GM12878 (cell line): ENCODE measurements around the gene CD164. TPM values are rescaled to one million over a fixed set of nuclear protein-coding genes. Genes with fewer than 3 reads are reported as not detected.

ENCODE experiments used
- ATAC-seq: fragments of 200-7000 bp; cut with Tn5 transposase; 3 replicates; pipeline ENCODE4 v1.9.1; 2020; ENCODE audit warnings: mild to moderate bottlenecking, moderate library complexity
- BruUV-seq: library from RNA; stranded (reverse); fragments of 400-500 nt; replicated peaks from 2 replicates; lab custom pipeline; 2021; lab: Mats Ljungman, UMichigan
- CTCF ChIA-PET: fragments of 300-600 bp; sonication (Branson Sonifier 250); formaldehyde crosslinking; extraction: SDS; loops from one replicate; lab custom pipeline; 2021; ENCODE audit warnings: inconsistent platforms; lab: Yijun Ruan, JAX
- POLR2A ChIA-PET: fragments of 350-600 bp; formaldehyde crosslinking; extraction: SDS; loops from one replicate; lab custom pipeline; 2021; ENCODE audit warnings: inconsistent platforms; lab: Charles Lee
- RAD21 ChIA-PET: fragments of 300-600 bp; sonication (Branson Sonifier 250); formaldehyde crosslinking; loops from one replicate; lab custom pipeline; 2023; ENCODE audit warnings: antibody characterized with exemption; ENCODE audit not compliant: unreplicated experiment; lab: Charles Lee
- SMC1A ChIA-PET: fragments of 300-600 bp; sonication (Branson Sonifier 250); formaldehyde crosslinking; loops from one replicate; lab custom pipeline; 2023; ENCODE audit not compliant: unreplicated experiment, uncharacterized antibody; lab: Charles Lee
- DNase-seq: peaks from one replicate; pipeline ENCODE4 v3.0.0-alpha.2; 2011; ENCODE audit warnings: low read depth, low spot score
- FAIRE-seq: peaks from 3 replicates; lab custom pipeline; 2011; peaks lifted over from hg19 to GRCh38; lab: Jason Lieb, UNC
- H2AFZ ChIP-seq: 2 replicates; pipeline ENCODE4 v1.6.0; 2011; ENCODE audit warnings: low read depth, low read length, control low read depth; ENCODE audit not compliant: control insufficient read depth
- H3K27ac ChIP-seq: 2 replicates; pipeline ENCODE4 v1.5.1; 2011; ENCODE audit warnings: control low read depth; ENCODE audit not compliant: control insufficient read depth, insufficient read depth
- H3K27me3 ChIP-seq, 2 experiments: replicated peaks in 1 of 2; 2 replicates each; pipeline versions ENCODE4 v1.6.0 to v1.6.1; 2011; ENCODE audit warnings: low read length in 1 of 2; ENCODE audit not compliant: control insufficient read depth in 2 of 2, insufficient read depth in 2 of 2
- H3K36me3 ChIP-seq, 2 experiments: 2 replicates each; pipeline ENCODE4 v1.5.1; 2011; ENCODE audit warnings: low read length in 1 of 2; ENCODE audit not compliant: control insufficient read depth in 2 of 2, insufficient read depth in 2 of 2
- H3K4me1 ChIP-seq: 2 replicates; pipeline ENCODE4 v1.6.1; 2011; ENCODE audit warnings: mild to moderate bottlenecking, low read length, moderate library complexity, mixed read lengths; ENCODE audit not compliant: control insufficient read depth, insufficient read depth
- H3K4me2 ChIP-seq: 2 replicates; pipeline ENCODE4 v1.6.0; 2011; ENCODE audit warnings: control low read depth; ENCODE audit not compliant: control insufficient read depth, insufficient read depth
- H3K4me3 ChIP-seq: fragments of 200-600 bp; sonication (generic); 2 replicates; pipeline ENCODE4 v1.5.1; 2016
- H3K79me2 ChIP-seq: 2 replicates; pipeline ENCODE4 v1.6.0; 2011; ENCODE audit warnings: low read length; ENCODE audit not compliant: control insufficient read depth, insufficient read depth
- H3K9ac ChIP-seq: 2 replicates; pipeline ENCODE4 v1.8.0; 2011; ENCODE audit warnings: low read length, control low read depth, mixed read lengths; ENCODE audit not compliant: control insufficient read depth, insufficient read depth
- H3K9me3 ChIP-seq: replicated peaks from 3 replicates; pipeline ENCODE4 v1.5.1; 2011; ENCODE audit warnings: mild to moderate bottlenecking, low read length; ENCODE audit not compliant: control insufficient read depth, insufficient read depth
- H4K20me1 ChIP-seq: 2 replicates; pipeline ENCODE4 v1.6.0; 2011; ENCODE audit not compliant: control insufficient read depth, insufficient read depth
- TBL1XR1 ChIP-seq: IDR thresholded peaks from 2 replicates; pipeline ENCODE4 v1.6.1; 2012; ENCODE audit warnings: low read depth, low read length, improper control_type of control experiment
- ZNF217 ChIP-seq: fragments of 450-650 bp; IDR thresholded peaks from 2 replicates; pipeline ENCODE4 v1.6.1; 2017; ENCODE audit warnings: antibody characterized with exemption, mild to moderate bottlenecking
- WGBS: methylation state at CpG from one replicate; pipeline ENCODE4 v1.1.6; 2016; ENCODE audit warnings: low lambda C conversion rate; ENCODE audit not compliant: insufficient replicate concordance, insufficient coverage; ENCODE audit errors: missing lambda C conversion rate; 5-methylcytosine and 5-hydroxymethylcytosine counted together
- in situ Hi-C: fragments of 300-500 bp; cut with MboI; formaldehyde crosslinking; loops from 9 replicates; pipeline ENCODE4 v1.14.3; 2018; ENCODE audit warnings: mixed read lengths
- intact Hi-C: fragments of 100-400 bp; cut with micrococcal nuclease; formaldehyde crosslinking; loops from one replicate; pipeline ENCODE4 v1.14.2; 2022; ENCODE audit not compliant: unreplicated experiment
- polyA plus RNA-seq, 11 experiments: library from polyadenylated mRNA; depleted of rRNA in 4 of 11; unstranded in 6 of 11; stranded (reverse) in 5 of 11; fragments of >200 nt; fragmentation: Nextera tagmentation in 4 of 11; fragmentation: Illumina TruSeq in 1 of 11; extraction: Ambion mirVana in 4 of 11; extraction: Trizol in 1 of 11; gene quantifications; 1 replicate in 1 of 11; 2 replicates in 10 of 11; pipeline versions ENCODE4 v1.2.1 to v1.2.3, GENCODE V29; 2011 to 2016; ENCODE audit warnings: inconsistent platforms in 2 of 11, missing spikeins in 2 of 11, low read depth in 1 of 11
- total RNA-seq, 4 experiments: library from RNA; depleted of rRNA in 3 of 4; stranded (reverse); fragments of >200 nt in 3 of 4; fragmentation: Illumina TruSeq in 1 of 4; extraction: Trizol in 1 of 4; gene quantifications; 2 replicates each; pipeline versions ENCODE4 v1.2.1 to v1.2.3, GENCODE V29; 2013 to 2021
- TF ChIP-seq, protein P1 (sequence below): fragments of 450-650 bp; IDR thresholded peaks from 2 replicates; pipeline ENCODE4 v1.6.1; 2014; ENCODE audit warnings: mild to moderate bottlenecking

Gene CD164
- total and polyA plus RNA-seq, 10 of the 15 experiments (the other 5 are each of a cell fraction or from before 2014, with no cell fraction given): 145 to 447 (median 211) TPM

DNA sequence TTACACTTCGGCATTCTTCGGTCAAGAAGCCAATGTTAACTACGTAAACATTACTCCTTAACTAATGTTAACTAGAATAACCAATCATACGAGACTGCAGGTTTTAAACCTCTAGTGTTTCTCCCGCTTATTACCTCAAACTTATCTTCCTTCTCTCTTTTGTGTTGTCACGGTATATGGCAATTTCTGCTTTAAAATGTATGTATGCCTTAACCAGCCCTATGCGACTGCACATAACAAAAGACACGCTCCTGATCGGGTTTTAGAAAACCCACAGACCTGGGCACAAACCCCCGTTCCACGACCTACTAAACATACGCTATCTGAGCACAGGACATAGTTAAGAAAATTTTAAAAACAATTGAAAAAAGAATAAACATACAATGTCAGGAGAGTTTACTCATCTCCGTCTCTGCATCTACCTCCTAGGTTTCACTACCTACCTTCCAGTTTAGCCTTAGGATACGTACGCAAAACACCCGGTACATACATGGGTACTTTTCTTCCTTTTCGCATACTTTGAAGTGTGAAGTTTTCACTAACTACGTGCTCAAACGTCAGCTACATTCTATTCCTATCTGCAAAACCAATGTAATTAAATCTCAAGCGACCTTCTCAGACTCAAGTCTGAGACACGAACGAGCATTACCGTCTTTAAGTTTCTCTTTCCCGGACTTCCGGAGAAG lies 1.1 kb downstream of the CD164 start (continued):
- TF ChIP-seq, protein P1, sequence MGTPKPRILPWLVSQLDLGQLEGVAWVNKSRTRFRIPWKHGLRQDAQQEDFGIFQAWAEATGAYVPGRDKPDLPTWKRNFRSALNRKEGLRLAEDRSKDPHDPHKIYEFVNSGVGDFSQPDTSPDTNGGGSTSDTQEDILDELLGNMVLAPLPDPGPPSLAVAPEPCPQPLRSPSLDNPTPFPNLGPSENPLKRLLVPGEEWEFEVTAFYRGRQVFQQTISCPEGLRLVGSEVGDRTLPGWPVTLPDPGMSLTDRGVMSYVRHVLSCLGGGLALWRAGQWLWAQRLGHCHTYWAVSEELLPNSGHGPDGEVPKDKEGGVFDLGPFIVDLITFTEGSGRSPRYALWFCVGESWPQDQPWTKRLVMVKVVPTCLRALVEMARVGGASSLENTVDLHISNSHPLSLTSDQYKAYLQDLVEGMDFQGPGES: no peak

DNA sequence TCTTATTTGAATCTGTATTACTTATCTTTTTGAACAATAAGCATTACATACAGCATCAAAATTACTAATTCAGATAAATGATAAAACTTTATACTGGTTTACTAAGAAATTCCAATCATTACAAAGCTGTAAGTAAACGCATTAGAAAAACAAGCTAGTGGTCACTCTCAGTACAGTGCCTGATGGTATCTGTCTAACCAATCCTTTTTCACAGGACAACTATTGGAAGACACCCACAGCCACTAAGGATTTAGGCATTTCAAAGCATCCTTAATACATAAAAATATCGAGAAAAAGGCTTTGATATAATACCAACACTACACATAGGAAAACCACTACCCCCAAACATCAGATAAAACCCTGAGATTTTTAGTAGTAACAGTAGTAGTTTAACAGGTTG lies 2.6 kb downstream of the CD164 start:
- H3K27me3 ChIP-seq: no peaks in the 10 kb centered on the region
- FAIRE-seq (no peak), DNase-seq (no peak), ATAC-seq (no peak)
- SMC1A ChIA-PET: interaction anchor here (0.9 to 1.7 kb wide), 6 partner anchors 9 to 262 kb away, joined by 3 to 7 read pairs (median 4); partner anchors contain the start of gene ZBTB24
- H2AFZ ChIP-seq: no peak overlapping the region
- H3K36me3 ChIP-seq: peaks cover 0 to 10% of the 10 kb centered on the region in 2 experiments; a peak in 3 of 4 replicates
- no peaks in the 10 kb centered on the region for H3K9me3 ChIP-seq
- H3K4me3 ChIP-seq: peak overlapping the region; percentile 71
- BruUV-seq: no TSS peak
- RAD21 ChIA-PET: interaction anchor here (0.6 to 1.0 kb wide), 4 partner anchors 8 to 192 kb away, joined by 3 read pairs; partner anchors contain the start of gene MICAL1
- H3K4me1 ChIP-seq: peaks cover 10% of the 10 kb centered on the region
- H4K20me1 ChIP-seq: peaks cover 3% of the 10 kb centered on the region; the same call in 1 of the 2 replicates
- H3K79me2 ChIP-seq: peaks cover 68% of the 10 kb centered on the region
- in situ Hi-C loops: loop anchor here (5.0 to 10.0 kb wide), 3 partner anchors 197 to 825 kb away; partner anchors contain the start of gene CEP57L1
- H3K4me2 ChIP-seq: peak overlapping the region; percentile 46
- TF ChIP-seq TBL1XR1 (no peak), ZNF217 (no peak)
- 0% methylated on average over 2 of the region's 2 CpGs for WGBS
- peak overlapping the region; percentile 98; the same call in 1 of the 2 replicates for H3K9ac ChIP-seq
- H3K27ac ChIP-seq: peak overlapping the region; percentile 2; the same call in 1 of the 2 replicates
- intact Hi-C loops: loop anchor here (5.0 to 10.0 kb wide), 2 partner anchors 78 to 825 kb away; partner anchors contain the start of gene MICAL1
- POLR2A ChIA-PET: interaction anchor here (1.3 to 1.7 kb wide), 3 partner anchors 12 to 285 kb away, joined by 3 to 5 read pairs (median 4); partner anchors contain the start of gene SESN1
- CTCF ChIA-PET: interaction anchor here (0.8 to 2.0 kb wide), 5 partner anchors 9 to 660 kb away, joined by 3 to 13 read pairs (median 3); no protein-coding TSS in a partner anchor
